K562 (cell line): ENCODE measurements around the gene UNC119B. TPM values are rescaled to one million over a fixed set of nuclear protein-coding genes. Genes with fewer than 3 reads are reported as not detected.

Experiments used
- ATAC-seq: fragments of 200-7000 bp; cut with Tn5 transposase; 3 replicates; pipeline ENCODE4 v1.9.1; 2020; ENCODE audit warnings: moderate library complexity
- BruUV-seq: library from RNA; stranded (reverse); fragments of 400-500 nt; replicated peaks from 2 replicates; lab custom pipeline; 2021; lab: Mats Ljungman, UMichigan
- CTCF ChIA-PET: fragments of 300-600 bp; formaldehyde crosslinking; extraction: SDS; loops from one replicate; lab custom pipeline; 2021; ENCODE audit warnings: low intra/inter-chr PET ratio; lab: Yijun Ruan, JAX
- POLR2A ChIA-PET: fragments of 300-600, 350-650 bp; sonication (Branson Sonifier 250); formaldehyde crosslinking; extraction: SDS; loops from one replicate; lab custom pipeline; 2021; ENCODE audit warnings: antibody characterized with exemption, inconsistent platforms; lab: Yijun Ruan, JAX
- DNase-seq, 4 experiments: peaks; one replicate each; pipeline versions ENCODE4 v3.0.0 to v3.0.0-alpha.2; 2011 to 2018; ENCODE audit warnings: low spot score in 3 of 4, mixed read lengths in 3 of 4; ENCODE audit errors: extremely low read depth in 1 of 4
- FAIRE-seq: peaks from 2 replicates; lab custom pipeline; 2011; peaks lifted over from hg19 to GRCh38; lab: Jason Lieb, UNC
- H2AFZ ChIP-seq: 2 replicates; pipeline ENCODE4 v1.6.0; 2011; ENCODE audit warnings: low read depth, low read length, control low read depth, inconsistent platforms
- H3K27ac ChIP-seq: fragments of 200-600 bp; 3 replicates; pipeline ENCODE4 v1.8.0; 2011; ENCODE audit warnings: low read depth, mild to moderate bottlenecking, control low read depth, inconsistent platforms, low read length, moderate library complexity, mixed read lengths; ENCODE audit errors: extremely low read depth
- H3K27me3 ChIP-seq, 2 experiments: fragments of 300-600 bp in 1 of 2; 2 replicates in 1 of 2; 3 replicates in 1 of 2; pipeline versions ENCODE4 v1.6.0 to v1.8.0; 2011; ENCODE audit warnings: inconsistent platforms in 2 of 2, low read length in 2 of 2, mild to moderate bottlenecking in 1 of 2, mixed read lengths in 1 of 2, moderate library complexity in 1 of 2; ENCODE audit not compliant: control insufficient read depth in 2 of 2, insufficient read depth in 2 of 2
- H3K36me3 ChIP-seq: fragments of 300-600 bp; 3 replicates; pipeline ENCODE4 v1.8.0; 2011; ENCODE audit warnings: mild to moderate bottlenecking, low read length, inconsistent platforms; ENCODE audit not compliant: control insufficient read depth, insufficient read depth
- H3K4me1 ChIP-seq, 2 experiments: fragments of 200-600 bp in 1 of 2; replicated peaks in 1 of 2; 2 replicates in 1 of 2; 3 replicates in 1 of 2; pipeline versions ENCODE4 v1.5.1 to v1.8.0; 2011; ENCODE audit warnings: inconsistent platforms in 2 of 2, low read length in 2 of 2, mild to moderate bottlenecking in 1 of 2, mixed read lengths in 1 of 2, moderate library complexity in 1 of 2; ENCODE audit not compliant: control insufficient read depth in 2 of 2, insufficient read depth in 2 of 2
- H3K4me2 ChIP-seq: 2 replicates; pipeline ENCODE4 v1.6.1; 2011; ENCODE audit warnings: low read length, control low read depth, inconsistent platforms, mixed read lengths; ENCODE audit not compliant: insufficient read depth
- H3K4me3 ChIP-seq: fragments of 200-600 bp; sonication (generic), shearing (Covaris generic); 2 replicates; pipeline ENCODE4 v1.5.1; 2016; ENCODE audit warnings: control low read depth, inconsistent platforms
- H3K79me2 ChIP-seq: fragments of 200-600 bp; 3 replicates; pipeline ENCODE4 v1.8.0; 2011; ENCODE audit warnings: low read length, inconsistent platforms; ENCODE audit not compliant: control insufficient read depth, insufficient read depth
- H3K9ac ChIP-seq, 2 experiments: 2 replicates each; pipeline versions ENCODE4 v1.6.0 to v1.6.1; 2011; ENCODE audit warnings: low read depth in 2 of 2, low read length in 2 of 2, control low read depth in 1 of 2, inconsistent platforms in 1 of 2, mild to moderate bottlenecking in 1 of 2, mixed read lengths in 1 of 2; ENCODE audit not compliant: insufficient read depth in 1 of 2
- H3K9me1 ChIP-seq: one replicate; pipeline ENCODE4 v1.6.0; 2011; ENCODE audit warnings: inconsistent platforms, mild to moderate bottlenecking, low read length, moderate library complexity; ENCODE audit not compliant: control insufficient read depth, insufficient read depth
- H3K9me3 ChIP-seq: replicated peaks from 2 replicates; pipeline ENCODE4 v1.5.1; 2011; ENCODE audit warnings: low read depth, low read length, inconsistent platforms; ENCODE audit not compliant: control insufficient read depth, insufficient read depth
- H4K20me1 ChIP-seq: replicated peaks from 2 replicates; pipeline ENCODE4 v1.6.1; 2011; ENCODE audit warnings: low read length, inconsistent platforms, mixed read lengths; ENCODE audit not compliant: control insufficient read depth, insufficient read depth
- FOSL1 ChIP-seq: fragments of 200-800 bp; sonication (Bioruptor generic); conservative IDR thresholded peaks from 2 replicates; pipeline ENCODE4 v1.6.1; 2016; ENCODE audit warnings: missing genetic modification characterization, missing compliant biosample characterization
- SOX6 ChIP-seq: fragments of 450-650 bp; IDR thresholded peaks from 2 replicates; pipeline ENCODE4 v1.6.1; 2014; ENCODE audit warnings: mild to moderate bottlenecking
- ZBTB11 ChIP-seq, 3 experiments: fragments of 200-800 bp in 1 of 3; fragments of 250-450 bp in 1 of 3; fragments of 450-650 bp in 1 of 3; sonication (Bioruptor Pico) in 1 of 3; sonication (Bioruptor generic) in 1 of 3; formaldehyde crosslinking in 1 of 3; IDR thresholded peaks; 2 replicates each; pipeline versions ENCODE4 v1.6.1 to v1.8.0; 2016 to 2022; ENCODE audit warnings: mild to moderate bottlenecking in 2 of 3, missing genetic modification characterization in 2 of 3, missing compliant biosample characterization in 1 of 3, moderate library complexity in 1 of 3
- WGBS: fragments of 100-300 bp; shearing (Covaris generic); methylation state at CpG from one replicate; pipeline ENCODE4 v1.1.6; 2016; ENCODE audit warnings: low coverage, mixed read lengths; ENCODE audit not compliant: insufficient coverage; ENCODE audit errors: missing lambda C conversion rate; 5-methylcytosine and 5-hydroxymethylcytosine counted together
- in situ Hi-C: fragments of 300-500 bp; cut with MboI; formaldehyde crosslinking; loops from 4 replicates; pipeline ENCODE4 v1.15.0; 2018; ENCODE audit warnings: inconsistent platforms, mixed read lengths
- intact Hi-C: fragments of 100-400 bp; cut with micrococcal nuclease; formaldehyde crosslinking; loops from 2 replicates; pipeline ENCODE4 v1.14.2; 2022
- polyA plus RNA-seq, 8 experiments: library from polyadenylated mRNA; depleted of rRNA in 4 of 8; stranded (reverse) in 5 of 8; unstranded in 3 of 8; fragments of >200 nt; fragmentation: Nextera tagmentation in 2 of 8; fragmentation: Illumina TruSeq in 1 of 8; extraction: Ambion mirVana in 2 of 8; extraction: Trizol in 1 of 8; gene quantifications; 2 replicates each; pipeline versions ENCODE4 v1.2.1 to v1.2.3, GENCODE V29; 2011 to 2014; ENCODE audit warnings: inconsistent platforms in 1 of 8, missing spikeins in 1 of 8
- total RNA-seq, 7 experiments: library from RNA; depleted of rRNA in 6 of 7; stranded (reverse); fragments of >200 nt in 6 of 7; fragmentation: Illumina TruSeq in 2 of 7; extraction: Trizol in 2 of 7; gene quantifications; 2 replicates each; pipeline versions ENCODE4 v1.2.1 to v1.2.3, GENCODE V29; 2011 to 2021; ENCODE audit warnings: low replicate concordance in 1 of 7

UNC119B gene
- total and polyA plus RNA-seq, 9 of the 15 experiments (the other 6 are each of a cell fraction or from before 2014, with no cell fraction given): 4.0 to 34.5 (median 15.1) TPM

- Histone ChIP-seq H3K4me3 (no peak overlapping the region), H3K9me1 (no peaks in the 10 kb centered on the region), H3K4me2 (no peak overlapping the region), H3K9ac (no peak overlapping the region), H2AFZ (no peak overlapping the region), H3K4me1 (peaks cover 22 to 32% of the 10 kb centered on the region in 2 experiments; a peak in 4 of 5 replicates), H3K9me3 (no peaks in the 10 kb centered on the region), H3K36me3 (peaks cover 87% of the 10 kb centered on the region), H3K27me3 (no peaks in the 10 kb centered on the region), H4K20me1 (peaks cover 8% of the 10 kb centered on the region; the same call in 1 of the 2 replicates), H3K27ac (no peak overlapping the region)
- no peak for ATAC-seq
- 73% methylated on average over 9 of the region's 9 CpGs for WGBS
- intact Hi-C loops: no loop called here
- CTCF ChIA-PET: no interaction called here
- BruUV-seq: no TSS peak
- DNase-seq: no peak
- in situ Hi-C loops: no loop called here
- FAIRE-seq: no peak
- TF ChIP-seq SOX6 (0 out of 2 replicates have a peak, but pooled peaks have one; percentile 12), FOSL1 (peak; percentile 59), ZBTB11 (CRISPR knock-in tag; IDR thresholded peaks at IDR 0.05) (no peak)
- TF ChIP-seq, all 486 proteins: peak for 2
- POLR2A ChIA-PET: no interaction called here
- H3K79me2 ChIP-seq: no peaks in the 10 kb centered on the region
Measured at GRCh38 chr12:120718055-120718454, 7.8 kb downstream of the UNC119B start.
